IMR-90 (cell line): ENCODE results near the gene ZMAT5. TPM values are rescaled to one million over a fixed set of nuclear protein-coding genes. Genes with fewer than 3 reads are reported as not detected.

Experiments used
- ATAC-seq: fragments of 200-7000 bp; cut with Tn5 transposase; 2 replicates; pipeline ENCODE4 v1.9.1; 2020; ENCODE audit warnings: low read depth, mild to moderate bottlenecking, moderate library complexity
- BruUV-seq: library from RNA; stranded (reverse); fragments of 400-500 nt; replicated peaks from 2 replicates; lab custom pipeline; 2021; lab: Mats Ljungman, UMichigan
- CTCF ChIA-PET: fragments of 300-600 bp; formaldehyde crosslinking; extraction: SDS; loops from one replicate; lab custom pipeline; 2021; ENCODE audit warnings: antibody characterized with exemption; lab: Yijun Ruan, JAX
- POLR2A ChIA-PET: fragments of 300-600 bp; sonication (Branson Sonifier 250); formaldehyde crosslinking; loops from one replicate; lab custom pipeline; 2022; ENCODE audit warnings: antibody characterized with exemption; ENCODE audit not compliant: unreplicated experiment; lab: Charles Lee
- DNase-seq: peaks from one replicate; pipeline ENCODE4 v3.0.0; 2013
- H2AFZ ChIP-seq: replicated peaks from 2 replicates; pipeline ENCODE3; 2013; ENCODE audit warnings: low read length, mild to moderate bottlenecking; ENCODE audit not compliant: poor library complexity
- H2AK5ac ChIP-seq: 2 replicates; pipeline ENCODE4 v1.6.1; 2013; ENCODE audit warnings: low read depth, low read length, inconsistent platforms
- H2AK9ac ChIP-seq: replicated peaks from 2 replicates; pipeline ENCODE3; 2013; ENCODE audit warnings: mild to moderate bottlenecking, low read depth, low read length, moderate library complexity; ENCODE audit not compliant: poor library complexity
- H2BK120ac ChIP-seq: 2 replicates; pipeline ENCODE4 v1.6.1; 2013; ENCODE audit warnings: low read depth, low read length, inconsistent platforms
- H2BK15ac ChIP-seq: 3 replicates; pipeline ENCODE4 v1.6.1; 2013; ENCODE audit warnings: low read depth, low read length, inconsistent platforms
- H2BK20ac ChIP-seq: 2 replicates; pipeline ENCODE4 v1.6.1; 2013; ENCODE audit warnings: low read depth, mild to moderate bottlenecking, inconsistent platforms, low read length, moderate library complexity
- H2BK5ac ChIP-seq: 2 replicates; pipeline ENCODE4 v1.6.1; 2013; ENCODE audit warnings: mild to moderate bottlenecking, low read depth, low read length, inconsistent platforms; ENCODE audit not compliant: poor library complexity, severe bottlenecking
- H3K14ac ChIP-seq: replicated peaks from 2 replicates; pipeline ENCODE4 v1.6.1; 2013; ENCODE audit warnings: low read depth, low read length, inconsistent platforms
- H3K18ac ChIP-seq: 2 replicates; pipeline ENCODE4 v1.6.1; 2013; ENCODE audit warnings: low read depth, low read length, control low read depth
- H3K23ac ChIP-seq: 2 replicates; pipeline ENCODE4 v1.6.1; 2013; ENCODE audit warnings: low read depth, low read length, inconsistent platforms
- H3K27ac ChIP-seq: 2 replicates; pipeline ENCODE4 v1.5.1; 2013; ENCODE audit warnings: mild to moderate bottlenecking, control low read depth, low read length; ENCODE audit not compliant: insufficient read depth
- H3K27me3 ChIP-seq: 2 replicates; pipeline ENCODE4 v1.6.1; 2013; ENCODE audit warnings: low read length; ENCODE audit not compliant: control insufficient read depth, insufficient read depth
- H3K36me3 ChIP-seq: 2 replicates; pipeline ENCODE4 v1.6.1; 2013; ENCODE audit warnings: low read length, mixed read lengths; ENCODE audit not compliant: control insufficient read depth, insufficient read depth
- H3K4ac ChIP-seq: 2 replicates; pipeline ENCODE4 v1.6.1; 2013; ENCODE audit warnings: low read depth, low read length, inconsistent platforms
- H3K4me1 ChIP-seq: 2 replicates; pipeline ENCODE4 v1.6.1; 2013; ENCODE audit warnings: low read length, mixed read lengths; ENCODE audit not compliant: control insufficient read depth, insufficient read depth
- H3K4me2 ChIP-seq: 2 replicates; pipeline ENCODE4 v1.6.1; 2013; ENCODE audit warnings: low read depth, mild to moderate bottlenecking, control low read depth, low read length, moderate library complexity
- H3K4me3 ChIP-seq: 2 replicates; pipeline ENCODE4 v1.5.1; 2013; ENCODE audit warnings: low read depth, mild to moderate bottlenecking, control low read depth, low read length, moderate library complexity; ENCODE audit not compliant: insufficient read depth
- H3K56ac ChIP-seq: 2 replicates; pipeline ENCODE4 v1.6.1; 2013; ENCODE audit warnings: low read length, inconsistent platforms; ENCODE audit not compliant: insufficient read depth; ENCODE audit errors: extremely low read depth
- H3K79me1 ChIP-seq, 2 experiments: 2 replicates each; pipeline ENCODE4 v1.6.1; 2013; ENCODE audit warnings: low read length in 2 of 2, inconsistent platforms in 1 of 2, low read depth in 1 of 2
- H3K9ac ChIP-seq: 2 replicates; pipeline ENCODE4 v1.6.1; 2013; ENCODE audit warnings: low read depth, low read length, control low read depth
- H3K9me1 ChIP-seq: 2 replicates; pipeline ENCODE4 v1.6.1; 2013; ENCODE audit warnings: low read length, inconsistent platforms; ENCODE audit not compliant: insufficient read depth
- H3K9me3 ChIP-seq: 2 replicates; pipeline ENCODE4 v1.6.1; 2013; ENCODE audit warnings: low read length; ENCODE audit not compliant: control insufficient read depth, insufficient read depth
- H4K20me1 ChIP-seq: 2 replicates; pipeline ENCODE4 v1.6.1; 2013; ENCODE audit warnings: low read length, inconsistent platforms; ENCODE audit not compliant: insufficient read depth
- H4K5ac ChIP-seq: 2 replicates; pipeline ENCODE4 v1.6.1; 2013; ENCODE audit warnings: mild to moderate bottlenecking, low read depth, low read length, control low read depth
- H4K8ac ChIP-seq, 2 experiments: 2 replicates each; pipeline ENCODE4 v1.6.1; 2013; ENCODE audit warnings: low read depth in 2 of 2, low read length in 2 of 2, control low read depth in 1 of 2, inconsistent platforms in 1 of 2
- H4K91ac ChIP-seq: 2 replicates; pipeline ENCODE4 v1.6.1; 2013; ENCODE audit warnings: low read depth, low read length, inconsistent platforms; ENCODE audit not compliant: insufficient read depth
- CEBPB ChIP-seq: IDR thresholded peaks from 2 replicates; pipeline ENCODE4 v1.6.1; 2012; ENCODE audit warnings: low read depth, low read length, improper control_type of control experiment
- CHD1 ChIP-seq: IDR thresholded peaks from 2 replicates; pipeline ENCODE4 v1.6.1; 2012; ENCODE audit warnings: low read depth, low read length, improper control_type of control experiment
- CTCF ChIP-seq: conservative IDR thresholded peaks from 2 replicates; pipeline ENCODE4 v1.5.1; 2012; ENCODE audit warnings: mild to moderate bottlenecking, low read depth, low read length, improper control_type of control experiment
- ELK1 ChIP-seq: fragments of 150-350 bp; IDR thresholded peaks from 2 replicates; pipeline ENCODE4 v1.6.1; 2016; ENCODE audit warnings: low read depth, mild to moderate bottlenecking, low read length, moderate library complexity, borderline replicate concordance
- MAFK ChIP-seq: IDR thresholded peaks from 2 replicates; pipeline ENCODE4 v1.6.1; 2012; ENCODE audit warnings: low read depth, low read length, improper control_type of control experiment
- MAZ ChIP-seq: IDR thresholded peaks from 2 replicates; pipeline ENCODE4 v1.6.1; 2012; ENCODE audit warnings: low read depth, mild to moderate bottlenecking, low read length, improper control_type of control experiment, moderate library complexity, borderline replicate concordance
- NFE2L2 ChIP-seq: fragments of 150-350 bp; IDR thresholded peaks from 2 replicates; pipeline ENCODE4 v1.6.1; 2016; ENCODE audit warnings: low read depth, mild to moderate bottlenecking, low read length
- POLR2A ChIP-seq: IDR thresholded peaks from 2 replicates; pipeline ENCODE4 v1.6.1; 2012; ENCODE audit warnings: mild to moderate bottlenecking, low read depth, low read length
- RAD21 ChIP-seq: IDR thresholded peaks from 2 replicates; pipeline ENCODE4 v1.6.1; 2012; ENCODE audit warnings: low read length, improper control_type of control experiment
- RFX5 ChIP-seq: IDR thresholded peaks from 2 replicates; pipeline ENCODE4 v1.8.0; 2012; ENCODE audit warnings: low read depth, mild to moderate bottlenecking, low read length, moderate library complexity
- SMC3 ChIP-seq: fragments of 150-350 bp; IDR thresholded peaks from 2 replicates; pipeline ENCODE4 v1.6.1; 2016; ENCODE audit warnings: low read depth, mild to moderate bottlenecking, antibody characterized with exemption, low read length, moderate library complexity
- USF2 ChIP-seq: fragments of 150-350 bp; IDR thresholded peaks from 2 replicates; pipeline ENCODE4 v1.6.1; 2017; ENCODE audit warnings: mild to moderate bottlenecking, antibody characterized with exemption, low read length, low read depth
- WGBS, 2 experiments: methylation state at CpG; one replicate each; pipeline versions ENCODE4 v1.1.5 to v1.1.7; 2013; ENCODE audit warnings: missing lambda C conversion rate in 2 of 2; ENCODE audit not compliant: insufficient read length in 1 of 2; ENCODE audit errors: extremely low coverage in 2 of 2; 5-methylcytosine and 5-hydroxymethylcytosine counted together
- dilution Hi-C: fragments of 300-500 bp; cut with HindIII; formaldehyde crosslinking; loops from one replicate; pipeline ENCODE4 v1.14.3; 2018; ENCODE audit warnings: low sequenced_read_pairs; ENCODE audit not compliant: unreplicated experiment
- in situ Hi-C: fragments of 300-500 bp; cut with MboI; formaldehyde crosslinking; loops from 3 replicates; pipeline ENCODE4 v1.14.3; 2019; ENCODE audit warnings: low sequenced_read_pairs, inconsistent platforms, mixed read lengths
- intact Hi-C: fragments of 100-400 bp; cut with micrococcal nuclease; formaldehyde crosslinking; loops from 2 replicates; pipeline ENCODE4 v1.10.0; 2022
- polyA plus RNA-seq, 3 experiments: library from polyadenylated mRNA; depleted of rRNA; stranded (reverse); fragments of >200 nt; gene quantifications; 2 replicates each; pipeline ENCODE4 v1.2.3, GENCODE V29; 2012; ENCODE audit warnings: low replicate concordance in 1 of 3
- total RNA-seq: library from RNA; depleted of rRNA; stranded (reverse); fragments of >200 nt; gene quantifications from 2 replicates; pipeline ENCODE4 v1.2.3, GENCODE V29; 2012

The ZMAT5 gene
- total and polyA plus RNA-seq, 2 of the 4 experiments (the other 2 are of a cell fraction) = 21.7 to 31.8 TPM

- Histone ChIP-seq H2AFZ (no peak overlapping the region), H3K4me2 (no peak overlapping the region), H2BK15ac (no peak overlapping the region), H3K36me3 (peaks cover under 1% of the 10 kb centered on the region), H2BK20ac (no peak overlapping the region), H3K4me3 (no peak overlapping the region), H2BK5ac (no peak overlapping the region), H4K91ac (no peak overlapping the region), H2AK9ac (no peak overlapping the region), H3K27me3 (peaks cover 11% of the 10 kb centered on the region; the same call in 1 of the 2 replicates), H3K27ac (no peak overlapping the region), H3K79me1 (no peaks in the 10 kb centered on the region), H3K56ac (no peak overlapping the region), H3K4ac (no peak overlapping the region), H3K9me3 (no peaks in the 10 kb centered on the region), H4K8ac (no peak overlapping the region), H3K18ac (no peak overlapping the region), H3K23ac (no peak overlapping the region), H3K9ac (no peak overlapping the region), H3K4me1 (peaks cover 14% of the 10 kb centered on the region), H3K9me1 (0 out of 2 replicates have a peak, but pooled peaks cover 2% of the 10 kb centered on the region), H3K14ac (no peak overlapping the region), H4K5ac (no peak overlapping the region), H2AK5ac (no peak overlapping the region), H4K20me1 (peaks cover 11% of the 10 kb centered on the region), H2BK120ac (no peak overlapping the region)
- intact Hi-C loops (loop anchor here (5.0 kb wide), 1 partner anchor 384 kb away; no protein-coding TSS in a partner anchor), dilution Hi-C loops (no loop called here), in situ Hi-C loops (no loop called here)
- BruUV-seq = no TSS peak
- ATAC-seq = no peak
- no peak for DNase-seq
- TF ChIP-seq POLR2A (no peak), MAFK (no peak), CEBPB (no peak), RAD21 (no peak), USF2 (no peak), MAZ (no peak), SMC3 (no peak), CHD1 (no peak), RFX5 (no peak), ELK1 (no peak), CTCF (no peak), NFE2L2 (no peak)
- 63% methylated on average over 6 of the region's 19 CpGs; no CpG with 5 or more reads in 1 of the 2 experiments for WGBS, 2 experiments
- ChIA-PET POLR2A (no interaction called here), CTCF (no interaction called here)
These were observed 63.8 kb downstream of the ZMAT5 start for GRCh38 chr22:29702931-29703501.
